ENCODE results near the gene TFDP1.
"Not testable (repeated sequence)": the region's sequence is repeated elsewhere in the genome, so short reads cannot be mapped to it uniquely, and the experiment has no call there.

DNA sequence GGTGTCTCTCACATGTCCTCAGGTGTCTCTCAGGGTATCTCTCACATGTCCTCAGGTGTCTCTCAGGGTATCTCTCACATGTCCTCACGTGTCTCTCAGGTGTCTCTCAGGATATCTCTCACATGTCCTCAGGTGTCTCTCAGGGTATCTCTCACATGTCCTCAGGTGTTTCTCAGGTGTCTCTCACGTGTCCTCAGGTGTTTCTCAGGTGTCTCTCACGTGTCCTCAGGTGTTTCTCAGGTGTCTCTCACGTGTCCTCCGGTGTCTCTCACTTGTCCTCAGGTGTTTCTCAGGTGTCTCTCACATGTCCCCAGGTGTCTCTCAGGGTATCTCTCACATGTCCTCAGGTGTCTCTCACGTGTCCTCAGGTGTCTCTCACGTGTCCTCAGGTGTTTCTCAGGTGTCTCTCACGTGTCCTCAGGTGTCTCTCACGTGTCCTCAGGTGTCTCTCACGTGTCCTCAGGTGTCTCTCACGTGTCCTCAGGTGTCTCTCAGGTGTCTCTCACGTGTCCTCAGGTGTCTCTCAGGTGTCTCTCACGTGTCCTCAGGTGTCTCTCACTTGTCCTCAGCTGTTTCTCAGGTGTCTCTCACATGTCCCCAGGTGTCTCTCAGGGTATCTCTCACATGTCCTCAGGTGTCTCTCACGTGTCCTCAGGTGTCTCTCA lies 40.2 kb downstream of the TFDP1 start:
- not testable (repeated sequence) for TF ChIP-seq SMC3, RFX5, NFE2L2 (IDR thresholded peaks at IDR 0.05; ENCODE audit: low read depth, low read length)
